OCI-M2 (cell line): ENCODE data around the gene PGLYRP1.

Experiments used
- DNase-seq: peaks from one replicate; lab custom pipeline; 2025; ENCODE audit not compliant: unreplicated experiment; lab: John Stamatoyannopoulos, UW

The PGLYRP1 gene, protein sequence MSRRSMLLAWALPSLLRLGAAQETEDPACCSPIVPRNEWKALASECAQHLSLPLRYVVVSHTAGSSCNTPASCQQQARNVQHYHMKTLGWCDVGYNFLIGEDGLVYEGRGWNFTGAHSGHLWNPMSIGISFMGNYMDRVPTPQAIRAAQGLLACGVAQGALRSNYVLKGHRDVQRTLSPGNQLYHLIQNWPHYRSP

DNA sequence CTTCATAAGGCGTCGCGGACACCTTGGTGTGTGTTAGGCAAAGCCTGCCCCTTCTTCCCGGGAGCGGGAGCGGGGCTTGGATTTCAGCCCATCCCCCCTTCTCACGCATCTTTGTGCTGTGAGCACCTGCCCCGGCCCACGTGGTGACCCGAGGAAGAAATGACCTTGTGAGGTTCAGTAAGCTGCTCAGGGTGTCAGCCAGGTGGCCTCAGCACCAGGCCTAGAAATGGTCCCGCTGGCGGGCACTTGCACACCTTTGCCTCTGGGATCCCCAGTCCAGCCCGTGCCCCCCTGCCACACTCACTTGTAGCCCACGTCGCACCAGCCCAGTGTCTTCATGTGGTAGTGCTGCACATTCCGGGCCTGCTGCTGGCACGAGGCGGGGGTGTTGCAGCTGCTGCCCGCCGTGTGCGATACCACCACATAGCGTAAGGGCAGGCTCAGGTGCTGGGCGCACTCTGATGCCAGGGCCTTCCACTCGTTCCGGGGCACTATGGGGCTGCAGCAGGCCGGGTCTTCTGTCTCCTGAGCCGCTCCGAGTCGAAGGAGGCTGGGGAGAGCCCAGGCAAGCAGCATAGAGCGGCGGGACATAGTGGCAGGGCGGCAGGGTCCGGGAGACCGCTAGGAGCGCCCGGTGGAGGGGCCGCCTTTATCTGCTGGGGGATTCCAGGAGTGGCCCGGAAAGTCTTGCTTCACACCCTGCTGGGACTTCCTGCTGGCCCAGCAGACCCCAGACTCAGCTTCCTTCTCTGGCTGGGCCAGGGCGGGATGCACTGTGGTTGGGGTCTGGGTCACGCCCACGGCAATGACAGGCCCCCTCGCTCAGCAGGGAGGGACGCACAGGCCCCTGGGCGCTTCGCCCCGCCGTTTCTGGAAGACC, at the start of gene PGLYRP1:
TSS of gene PGLYRP1 (minus strand) at position 623 of the 880 bp plus-strand sequence. CDS start at position 591, 32 bp downstream.
- no peak for DNase-seq

GRCh38 chr19:46069806-46070341, 47.0 kb upstream of the PGLYRP1 start:
- no peak for DNase-seq

GRCh38 chr19:46068345-46069258, 45.7 kb upstream of the PGLYRP1 start:
- DNase-seq, result no peak

DNA sequence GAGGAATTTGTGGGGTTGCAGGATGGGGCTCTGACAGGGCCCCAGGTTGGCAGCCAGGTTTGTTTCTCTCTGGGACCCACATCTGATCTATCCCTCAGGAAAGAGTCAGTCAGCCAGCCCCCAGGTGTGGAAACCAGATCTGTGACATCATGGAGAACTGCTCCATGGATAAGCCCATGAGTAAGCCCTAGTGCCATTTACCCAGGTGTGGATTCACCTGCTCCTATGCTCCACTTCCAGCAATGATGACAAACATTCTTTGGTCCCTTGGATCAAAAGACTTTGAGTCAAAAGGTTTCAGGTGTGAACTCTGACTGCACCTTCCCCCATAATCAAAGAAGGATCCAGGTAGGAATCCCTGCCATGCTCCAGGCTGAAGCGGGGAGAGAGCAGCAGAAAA, 44.8 kb upstream of the PGLYRP1 start:
- DNase-seq, result no peak

- DNase-seq, result no peak
These were observed 43.6 kb upstream of the PGLYRP1 start for GRCh38 chr19:46066471-46066870.

DNA sequence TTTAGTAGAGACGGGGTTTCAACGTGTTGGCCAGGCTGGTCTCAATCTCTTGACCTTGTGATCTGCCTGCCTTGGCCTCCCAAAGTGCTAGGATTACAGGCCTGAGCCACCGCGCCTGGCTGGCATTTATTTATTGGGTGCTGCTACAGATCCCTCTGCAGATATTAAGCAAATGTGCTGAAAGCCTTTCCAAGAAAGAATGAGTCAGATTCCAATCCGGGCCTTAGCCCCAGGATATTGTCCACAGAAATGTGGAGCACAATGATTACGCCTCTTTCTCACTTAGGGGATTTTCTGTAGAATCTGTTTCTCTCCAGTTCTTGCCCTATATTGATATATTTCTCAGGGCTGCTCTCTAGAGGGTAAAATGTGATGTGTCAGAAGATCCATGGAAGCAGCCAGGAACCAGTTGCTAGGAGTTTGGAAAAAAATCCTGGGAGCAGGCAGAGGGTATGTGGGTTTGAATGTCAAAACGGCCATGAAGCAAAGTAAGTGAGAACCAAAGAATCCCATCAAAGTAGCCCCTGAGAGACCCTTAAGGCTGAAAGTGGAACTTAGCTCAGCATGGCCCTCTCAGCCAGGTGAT, 42.7 kb upstream of the PGLYRP1 start:
- DNase-seq, result no peak

DNA sequence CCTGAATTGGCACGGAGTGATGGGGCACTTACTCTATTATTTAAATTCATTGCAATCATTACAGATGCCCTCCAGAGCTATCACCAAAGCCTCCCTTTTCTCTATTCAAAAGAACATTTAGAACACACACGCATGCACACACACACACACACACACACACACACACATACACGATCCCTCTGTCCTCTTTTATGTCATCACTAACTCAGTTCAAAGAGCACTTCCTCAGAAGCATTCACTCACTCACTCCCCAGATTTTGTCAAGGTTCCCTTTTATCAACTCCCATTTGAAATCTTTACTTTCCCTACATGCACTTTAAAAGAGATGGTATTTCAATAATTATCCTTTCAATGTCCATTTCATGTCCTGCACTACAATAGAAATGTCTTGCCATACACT, 40.3 kb upstream of the PGLYRP1 start:
- no peak for DNase-seq

- DNase-seq, result no peak
These were observed 37.2 kb upstream of the PGLYRP1 start for GRCh38 chr19:46060012-46060411.

GRCh38 chr19:46058778-46059177, 35.9 kb upstream of the PGLYRP1 start:
- DNase-seq, result no peak

DNA sequence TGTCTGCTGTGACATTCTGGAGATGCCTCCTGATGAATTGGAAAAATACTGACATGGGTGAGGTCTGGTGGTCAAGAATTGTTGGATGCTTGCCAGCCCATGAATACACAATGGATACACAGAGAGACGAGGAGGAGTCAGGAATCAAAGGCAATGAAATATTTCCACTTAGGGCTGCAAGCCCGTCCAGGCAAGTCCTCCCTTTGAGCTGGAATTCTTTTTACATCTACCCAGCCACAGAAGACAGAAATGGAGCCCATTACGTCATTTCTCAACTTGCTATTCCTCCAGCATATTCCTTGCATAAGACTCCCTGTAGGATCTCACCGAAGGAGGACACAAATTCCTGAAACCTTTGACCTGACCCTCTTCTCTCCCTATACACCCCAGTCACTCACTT, 33.7 kb upstream of the PGLYRP1 start:
- DNase-seq, result no peak

DNA sequence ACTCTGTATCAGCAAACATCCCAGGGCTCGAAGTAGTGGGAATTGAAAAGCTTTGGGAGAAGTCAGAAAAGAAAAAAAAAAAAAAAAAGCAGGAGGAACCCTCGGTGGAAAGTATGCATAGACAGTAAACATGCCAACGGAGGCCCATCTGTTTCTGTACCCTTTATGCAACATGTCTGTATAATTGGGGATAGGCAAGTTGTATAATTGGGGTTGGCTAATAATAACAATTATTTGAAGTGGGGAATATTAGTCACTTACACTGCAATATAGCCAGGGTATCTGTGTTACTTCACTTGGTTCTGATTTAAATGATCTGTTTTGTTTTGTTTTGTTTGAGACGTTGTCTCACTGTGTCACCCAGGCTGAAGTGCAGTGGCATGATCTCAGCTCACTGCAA, 30.0 kb upstream of the PGLYRP1 start:
- DNase-seq, result no peak

DNA sequence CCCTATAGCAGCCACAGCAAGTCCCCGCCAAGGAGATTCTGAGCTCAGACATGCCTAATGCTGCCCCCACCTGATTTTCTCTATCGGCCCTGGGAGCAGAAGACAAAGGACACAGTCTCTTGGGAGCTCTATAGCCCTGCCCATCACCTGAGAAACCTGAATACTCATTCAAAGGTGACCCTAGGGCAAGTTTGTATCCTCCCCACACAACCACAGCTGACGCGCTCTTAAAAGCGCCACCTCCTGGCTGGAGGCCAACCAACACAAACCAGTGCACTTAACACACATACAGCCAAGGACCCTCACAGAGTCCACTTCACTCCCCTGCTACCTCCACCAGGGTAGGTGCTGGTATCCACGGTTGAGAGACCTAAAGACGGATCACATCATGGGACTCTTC, 26.7 kb upstream of the PGLYRP1 start:
- no peak for DNase-seq

DNA sequence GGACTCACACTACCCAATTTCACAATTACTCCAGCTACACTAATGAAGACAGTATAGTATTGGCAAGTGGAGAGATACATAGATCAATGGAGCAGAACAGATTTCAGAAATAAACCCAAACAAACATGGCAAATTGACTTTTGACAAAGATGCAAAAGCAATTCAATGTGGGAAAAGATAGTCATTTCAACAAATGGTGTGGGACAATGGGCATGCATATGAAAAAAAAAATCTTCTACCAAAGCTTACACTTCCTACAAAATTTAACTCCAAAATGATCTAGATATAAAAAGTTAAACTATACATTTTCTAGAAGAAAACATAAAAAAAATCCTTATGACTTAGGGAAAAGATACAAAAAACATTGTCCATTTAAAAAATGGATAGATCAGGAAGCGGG, 20.7 kb upstream of the PGLYRP1 start:
- no peak for DNase-seq

GRCh38 chr19:46042252-46042883, 19.5 kb upstream of the PGLYRP1 start:
- no peak for DNase-seq

DNA sequence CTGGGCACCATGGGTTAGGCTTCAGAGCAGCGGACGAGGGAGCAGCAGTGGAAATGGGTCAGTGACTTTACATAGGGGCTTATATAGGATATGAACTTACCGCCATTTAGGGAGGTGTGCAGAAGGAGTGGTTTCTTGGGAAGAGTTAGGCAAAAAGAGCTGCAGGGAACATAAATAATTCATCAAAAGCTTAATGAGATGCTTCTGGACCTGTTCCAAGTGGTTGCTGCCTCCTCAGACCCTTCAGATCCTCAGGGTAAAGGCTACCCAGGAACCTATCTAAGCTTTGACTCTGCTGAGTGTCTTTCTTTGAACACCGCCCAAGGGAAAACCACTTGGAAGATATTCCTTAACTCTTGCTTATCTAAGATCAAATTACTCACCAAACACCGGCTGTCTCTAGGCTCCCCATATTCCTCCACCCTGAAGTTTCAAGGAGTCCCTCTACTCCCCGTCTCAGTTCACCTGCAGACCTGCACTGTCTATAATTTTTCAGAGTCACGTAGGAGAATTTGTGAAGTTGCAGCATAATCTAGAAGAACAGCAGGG, 18.2 kb upstream of the PGLYRP1 start, which contains the start of gene IGFL4:
TSS of gene IGFL4 (minus strand) at position 51 of the 549 bp plus-strand sequence. CDS start at position 11, 40 bp downstream.
- DNase-seq, result no peak

DNA sequence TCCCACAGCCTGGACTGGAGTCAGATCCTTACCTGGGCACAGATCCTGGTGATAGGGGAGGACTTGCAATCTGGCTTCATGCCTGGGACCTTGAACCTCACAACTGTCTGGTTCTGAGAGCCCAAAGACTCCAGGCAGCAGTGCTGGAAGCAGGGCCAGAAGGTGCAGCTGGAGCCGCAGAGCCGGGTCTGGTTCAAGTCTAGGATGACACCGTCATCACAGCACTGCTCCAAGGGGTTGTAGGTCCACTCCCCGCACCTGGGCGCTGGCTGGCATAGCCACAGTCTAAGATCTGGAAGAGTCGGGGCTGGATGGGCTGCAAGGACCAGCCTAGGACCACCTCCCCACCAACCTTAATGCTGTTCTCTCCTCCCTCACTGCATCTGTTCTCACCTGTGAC, 17.3 kb upstream of the PGLYRP1 start:
- no peak for DNase-seq

GRCh38 chr19:46036744-46037128, 13.9 kb upstream of the PGLYRP1 start:
- DNase-seq, result no peak

DNA sequence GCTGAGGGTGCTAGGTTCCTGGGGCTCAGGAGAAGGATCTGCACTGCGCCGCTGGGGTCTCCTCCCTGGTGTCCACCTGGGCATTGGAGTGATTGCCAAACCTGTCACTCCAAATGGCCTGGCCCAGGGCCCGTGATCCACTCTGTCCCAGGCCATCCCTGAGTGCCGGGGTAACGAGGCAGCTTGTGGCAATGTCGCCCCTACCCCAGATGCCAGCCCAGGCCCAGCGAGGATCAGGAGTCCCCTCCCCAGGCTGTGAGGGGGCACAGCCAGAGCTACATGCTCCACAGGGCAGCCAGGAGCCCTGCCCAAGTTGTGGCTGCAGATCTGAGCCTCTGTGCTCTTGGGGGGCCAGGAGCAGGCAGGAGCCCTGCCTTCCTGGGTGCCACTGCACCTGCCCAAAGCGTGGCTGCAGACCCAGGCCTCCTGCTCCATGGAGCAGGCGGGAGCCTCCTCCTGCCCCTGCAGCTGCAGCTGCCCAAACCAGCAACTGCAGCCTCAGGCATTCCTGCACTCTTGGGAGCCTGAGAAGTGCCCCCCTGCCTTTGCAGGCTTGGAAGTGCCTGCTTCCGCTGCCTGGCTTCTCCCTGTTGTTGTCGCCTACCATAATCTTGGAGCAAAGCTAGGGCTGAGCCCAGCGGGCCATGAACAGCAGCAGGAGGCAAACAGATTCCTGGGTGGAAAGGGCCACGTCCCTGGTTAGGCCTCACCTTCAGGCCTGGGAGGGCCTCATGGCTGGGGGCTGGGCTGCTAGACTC, 13.3 kb upstream of the PGLYRP1 start:
- no peak for DNase-seq

DNA sequence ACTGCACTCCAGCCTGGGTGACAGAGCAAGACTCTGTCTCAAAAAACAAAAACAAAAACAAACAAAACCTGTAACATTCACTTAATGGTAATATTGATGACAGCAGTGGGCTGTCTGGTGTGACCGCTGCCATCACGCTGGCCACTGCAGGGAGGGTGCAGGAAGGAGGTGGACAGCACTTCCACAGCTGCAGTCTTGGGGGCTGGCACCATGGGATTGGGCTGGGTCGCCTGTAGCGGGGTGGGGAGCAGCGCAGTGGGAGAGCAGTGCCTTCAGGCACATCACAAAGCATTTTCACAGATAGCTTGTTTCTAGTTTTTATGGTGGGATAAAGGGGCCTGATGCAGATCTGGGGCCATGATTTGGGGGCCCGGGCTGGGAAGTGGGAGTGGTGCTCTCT, 12.7 kb upstream of the PGLYRP1 start:
- no peak for DNase-seq
